ENCODE results near the gene CLN5. TPM values are rescaled to one million over a fixed set of nuclear protein-coding genes. Genes with fewer than 3 reads are reported as not detected.

CLN5 gene
- 10 to 100 TPM; 14.5 to 14.9 TPM for total RNA-seq

DNA sequence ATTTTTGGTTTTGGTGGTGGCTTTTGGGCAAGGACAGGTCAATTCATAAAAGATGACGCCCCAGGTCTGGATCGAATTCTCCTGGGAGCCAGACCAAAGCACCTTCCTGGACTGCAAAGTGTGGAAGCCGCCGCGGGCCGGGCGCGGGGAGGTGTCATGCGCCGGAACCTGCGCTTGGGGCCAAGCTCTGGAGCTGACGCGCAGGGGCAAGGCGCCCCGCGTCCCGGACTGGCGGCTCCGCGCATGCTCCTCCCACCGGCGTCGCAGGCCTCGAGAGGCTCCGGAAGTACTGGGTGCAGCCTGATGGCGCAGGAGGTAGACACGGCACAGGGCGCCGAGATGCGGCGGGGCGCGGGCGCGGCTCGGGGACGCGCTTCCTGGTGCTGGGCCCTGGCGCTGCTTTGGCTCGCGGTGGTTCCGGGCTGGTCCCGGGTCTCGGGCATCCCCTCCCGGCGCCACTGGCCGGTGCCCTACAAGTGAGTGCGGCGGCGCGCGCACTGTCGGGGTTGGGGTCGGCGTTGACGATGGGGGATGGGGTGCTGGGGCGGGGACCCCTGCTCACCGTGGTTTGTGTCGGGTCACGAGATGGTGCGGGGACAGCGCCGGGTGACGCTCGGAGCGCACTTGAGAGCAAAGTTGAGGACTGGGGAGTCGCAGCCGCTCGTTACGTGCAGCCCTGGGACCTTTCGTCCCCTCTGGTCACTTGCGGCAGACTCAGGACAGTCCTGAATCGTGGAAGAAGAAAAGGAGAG is at the start of gene CLN5:
Gene CLN5, plus strand, starts transcription at position 286 of the 752 bp plus-strand sequence. Its CDS starts 18 bp downstream, at position 304.
- no peaks in the 10 kb centered on the region for H3K9me3 Mint-ChIP-seq (ENCODE audit: low read depth)
- peaks cover 36% of the 10 kb centered on the region for H3K4me1 Mint-ChIP-seq
- H3K27ac Mint-ChIP-seq, result peak within 1 kb of the TSS; percentile 99
- H3K27me3 Mint-ChIP-seq, result peaks cover 3% of the 10 kb centered on the region
- intact Hi-C loops (cut with DNase I, micrococcal nuclease), result loop anchor here (1.0 to 5.0 kb wide), 12 partner anchors 17 to 1665 kb away; partner anchors contain the start of genes FBXL3 (in 2 of the 2), KCTD12 (in 2 of the 2), MYCBP2 (in 2 of the 2) and SLAIN1 (in 2 of the 2)
- H3K36me3 Mint-ChIP-seq (ENCODE audit: low read depth), result peaks cover 20% of the 10 kb centered on the region
- DNase-seq (peak; percentile 97), ATAC-seq (peak; percentile 93)
- H3K4me3 Mint-ChIP-seq, result peak within 1 kb of the TSS; percentile 97
- ChIA-PET POLR2A (interaction anchor here (0.6 to 1.9 kb wide), 5 partner anchors 10 to 108 kb away, joined by 3 to 10 read pairs (median 4); partner anchors contain the start of gene FBXL3), CTCF (interaction anchor here (1.0 to 4.0 kb wide), 5 partner anchors 10 to 25 kb away, joined by 3 to 29 read pairs (median 11); no protein-coding TSS in a partner anchor)

DNA sequence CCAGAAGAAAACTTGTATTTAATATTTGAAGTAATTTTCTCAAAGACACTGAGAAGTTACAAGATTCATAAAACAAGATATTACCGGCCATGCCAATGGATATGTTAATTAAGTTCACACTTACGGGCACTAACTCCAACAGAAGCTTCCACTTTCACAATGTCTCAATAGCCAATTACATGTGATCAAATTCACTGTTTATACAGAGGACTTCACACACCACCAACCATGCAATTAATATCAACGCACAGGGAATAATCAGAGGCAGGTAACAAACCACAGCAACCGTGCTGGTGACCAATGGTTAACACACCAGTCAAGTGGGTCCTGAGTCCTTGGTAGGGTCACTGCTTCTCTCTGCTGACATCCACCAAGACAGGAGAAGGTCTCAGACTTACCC is 49.5 kb upstream of the CLN5 start:
- Mint-ChIP-seq H3K27ac (no peak overlapping the region), H3K4me3 (no peak overlapping the region), H3K9me3 (ENCODE audit: low read depth) (no peaks in the 10 kb centered on the region), H3K4me1 (no peaks in the 10 kb centered on the region), H3K27me3 (no peaks in the 10 kb centered on the region), H3K36me3 (ENCODE audit: low read depth) (no peaks in the 10 kb centered on the region)
- DNase-seq, result no peak
- CTCF ChIA-PET, result interaction anchor here (1.3 kb wide), 1 partner anchor 38 kb away, joined by 3 read pairs; no protein-coding TSS in a partner anchor
- no peak for ATAC-seq
- POLR2A ChIA-PET, result no interaction called here
- intact Hi-C loops (cut with DNase I, micrococcal nuclease), result no loop called here

GRCh38 chr13:76943646-76944045 is 48.2 kb upstream of the CLN5 start:
- Mint-ChIP-seq H3K36me3 (ENCODE audit: low read depth) (no peaks in the 10 kb centered on the region), H3K9me3 (ENCODE audit: low read depth) (no peaks in the 10 kb centered on the region), H3K27me3 (no peaks in the 10 kb centered on the region), H3K4me3 (no peak overlapping the region), H3K27ac (no peak overlapping the region), H3K4me1 (no peaks in the 10 kb centered on the region)
- ChIA-PET CTCF (no interaction called here), POLR2A (no interaction called here)
- ATAC-seq (no peak), DNase-seq (no peak)
- intact Hi-C loops (cut with DNase I, micrococcal nuclease), result no loop called here

GRCh38 chr13:76944456-76944855 is 47.4 kb upstream of the CLN5 start:
- no peak for DNase-seq
- no peaks in the 10 kb centered on the region for H3K9me3 Mint-ChIP-seq (ENCODE audit: low read depth)
- intact Hi-C loops (cut with DNase I, micrococcal nuclease), result no loop called here
- CTCF ChIA-PET, result interaction anchor here (0.7 kb wide), 1 partner anchor 34 kb away, joined by 3 read pairs; no protein-coding TSS in a partner anchor
- H3K4me3 Mint-ChIP-seq, result no peak overlapping the region
- H3K27me3 Mint-ChIP-seq, result no peaks in the 10 kb centered on the region
- no peak overlapping the region for H3K27ac Mint-ChIP-seq
- H3K36me3 Mint-ChIP-seq (ENCODE audit: low read depth), result no peaks in the 10 kb centered on the region
- POLR2A ChIA-PET, result no interaction called here
- H3K4me1 Mint-ChIP-seq, result no peaks in the 10 kb centered on the region
- no peak for ATAC-seq

DNA sequence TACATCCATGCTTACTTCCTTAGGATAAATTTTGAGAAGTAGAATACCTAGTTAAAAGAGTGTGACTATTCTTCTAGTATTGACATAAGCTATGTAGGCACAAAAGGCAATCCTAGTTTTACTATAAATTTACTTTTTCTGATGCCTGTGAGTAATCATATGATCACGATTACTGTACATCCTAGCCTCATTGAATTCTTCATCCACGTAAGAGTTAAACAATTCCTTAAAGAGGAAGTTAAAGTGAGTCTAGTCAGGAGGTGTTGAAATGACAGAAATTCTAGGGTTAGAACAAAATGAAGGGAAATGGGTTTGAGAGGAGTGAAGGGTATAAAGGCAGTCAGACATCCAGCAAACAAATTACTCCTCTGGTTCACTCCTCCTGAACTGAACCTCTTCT is 43.7 kb upstream of the CLN5 start, which contains the start of gene ACOD1:
Gene ACOD1, plus strand, starts transcription at position 363 of the 400 bp plus-strand sequence. CDS start 48 bp downstream, outside the sequence.
- DNase-seq, result no peak
- no peaks in the 10 kb centered on the region for H3K36me3 Mint-ChIP-seq (ENCODE audit: low read depth)
- H3K27me3 Mint-ChIP-seq, result peaks cover 8% of the 10 kb centered on the region
- no peak within 1 kb of the TSS for H3K27ac Mint-ChIP-seq
- no peaks in the 10 kb centered on the region for H3K4me1 Mint-ChIP-seq
- ATAC-seq, result no peak
- intact Hi-C loops (cut with DNase I, micrococcal nuclease), result no loop called here
- ChIA-PET CTCF (no interaction called here), POLR2A (no interaction called here)
- no peaks in the 10 kb centered on the region for H3K9me3 Mint-ChIP-seq (ENCODE audit: low read depth)
- no peak within 1 kb of the TSS for H3K4me3 Mint-ChIP-seq

GRCh38 chr13:76950101-76950500 is 41.8 kb upstream of the CLN5 start:
- CTCF ChIA-PET, result no interaction called here
- intact Hi-C loops (cut with DNase I, micrococcal nuclease), result no loop called here
- Mint-ChIP-seq H3K9me3 (ENCODE audit: low read depth) (no peaks in the 10 kb centered on the region), H3K36me3 (ENCODE audit: low read depth) (no peaks in the 10 kb centered on the region), H3K27me3 (peaks cover 11% of the 10 kb centered on the region), H3K4me3 (no peak overlapping the region), H3K27ac (no peak overlapping the region), H3K4me1 (no peaks in the 10 kb centered on the region)
- ATAC-seq (no peak), DNase-seq (no peak)
- POLR2A ChIA-PET, result no interaction called here

- Mint-ChIP-seq H3K27me3 (peaks cover 11% of the 10 kb centered on the region), H3K27ac (no peak overlapping the region), H3K9me3 (ENCODE audit: low read depth) (peaks cover under 1% of the 10 kb centered on the region), H3K4me3 (no peak overlapping the region), H3K4me1 (no peaks in the 10 kb centered on the region), H3K36me3 (ENCODE audit: low read depth) (no peaks in the 10 kb centered on the region)
- intact Hi-C loops (cut with DNase I, micrococcal nuclease), result no loop called here
- ChIA-PET CTCF (interaction anchor here (1.0 kb wide), 1 partner anchor 22 kb away, joined by 3 read pairs; no protein-coding TSS in a partner anchor), POLR2A (no interaction called here)
- ATAC-seq (no peak), DNase-seq (no peak)
These were observed 37.9 kb upstream of the CLN5 start for GRCh38 chr13:76953968-76954367.

- Mint-ChIP-seq H3K27ac (no peak overlapping the region), H3K36me3 (ENCODE audit: low read depth) (no peaks in the 10 kb centered on the region), H3K4me1 (no peaks in the 10 kb centered on the region), H3K9me3 (ENCODE audit: low read depth) (peaks cover 4% of the 10 kb centered on the region), H3K27me3 (peaks cover 11% of the 10 kb centered on the region), H3K4me3 (no peak overlapping the region)
- ChIA-PET CTCF (interaction anchor here (0.6 to 1.9 kb wide), 4 partner anchors 22 to 137 kb away, joined by 3 to 5 read pairs (median 3); no protein-coding TSS in a partner anchor), POLR2A (no interaction called here)
- intact Hi-C loops (cut with DNase I, micrococcal nuclease), result no loop called here
- DNase-seq (no peak), ATAC-seq (no peak)
These were observed 37.3 kb upstream of the CLN5 start for GRCh38 chr13:76954538-76954937.

- ChIA-PET CTCF (interaction anchor here (0.6 to 1.9 kb wide), 6 partner anchors 21 to 138 kb away, joined by 3 to 5 read pairs (median 3); no protein-coding TSS in a partner anchor), POLR2A (no interaction called here)
- H3K36me3 Mint-ChIP-seq (ENCODE audit: low read depth), result peaks cover under 1% of the 10 kb centered on the region
- no peak overlapping the region for H3K27ac Mint-ChIP-seq
- H3K4me1 Mint-ChIP-seq, result no peaks in the 10 kb centered on the region
- intact Hi-C loops (cut with DNase I, micrococcal nuclease), result no loop called here
- ATAC-seq (no peak), DNase-seq (no peak)
- peaks cover 11% of the 10 kb centered on the region for H3K27me3 Mint-ChIP-seq
- no peak overlapping the region for H3K4me3 Mint-ChIP-seq
- peaks cover 5% of the 10 kb centered on the region for H3K9me3 Mint-ChIP-seq (ENCODE audit: low read depth)
These were observed 36.7 kb upstream of the CLN5 start for GRCh38 chr13:76955193-76955592.

GRCh38 chr13:76955661-76956060 is 36.2 kb upstream of the CLN5 start:
- intact Hi-C loops (cut with DNase I, micrococcal nuclease), result no loop called here
- CTCF ChIA-PET, result interaction anchor here (0.6 to 1.9 kb wide), 6 partner anchors 19 to 138 kb away, joined by 3 to 7 read pairs (median 4); no protein-coding TSS in a partner anchor
- H3K27ac Mint-ChIP-seq, result no peak overlapping the region
- H3K4me3 Mint-ChIP-seq, result no peak overlapping the region
- H3K36me3 Mint-ChIP-seq (ENCODE audit: low read depth), result peaks cover 3% of the 10 kb centered on the region
- POLR2A ChIA-PET, result no interaction called here
- H3K9me3 Mint-ChIP-seq (ENCODE audit: low read depth), result peaks cover 10% of the 10 kb centered on the region
- H3K4me1 Mint-ChIP-seq, result no peaks in the 10 kb centered on the region
- DNase-seq (no peak), ATAC-seq (no peak)
- H3K27me3 Mint-ChIP-seq, result peaks cover 9% of the 10 kb centered on the region

DNA sequence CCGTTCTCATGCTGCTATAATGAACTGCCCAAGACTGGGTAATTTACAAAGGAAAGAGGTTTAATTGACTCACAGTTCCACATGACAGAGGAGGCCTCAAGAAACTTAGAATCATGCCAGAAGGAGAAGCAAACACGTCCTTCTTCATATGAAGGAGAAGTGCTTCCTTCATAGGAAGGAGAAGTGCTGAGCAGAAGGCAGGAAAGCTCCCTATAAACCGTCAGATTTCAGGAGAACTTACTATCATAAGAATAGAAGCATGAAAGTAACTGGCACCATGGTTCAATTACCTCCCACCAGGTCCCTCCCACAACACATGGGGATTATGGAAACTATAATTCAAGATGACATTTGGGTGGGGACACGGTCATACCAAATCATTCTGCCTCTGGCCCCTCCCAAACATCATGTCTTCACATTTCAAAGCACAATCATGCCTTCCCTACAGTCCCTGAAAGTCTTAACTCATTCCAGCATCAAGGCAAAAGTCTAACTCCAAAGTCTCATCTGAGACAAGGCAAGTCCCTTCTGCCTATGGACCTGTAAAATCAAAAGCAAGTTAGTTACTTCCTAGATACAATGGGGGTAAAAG is 32.9 kb upstream of the CLN5 start:
- POLR2A ChIA-PET, result no interaction called here
- Mint-ChIP-seq H3K27me3 (peaks cover 2% of the 10 kb centered on the region), H3K9me3 (ENCODE audit: low read depth) (peaks cover 16% of the 10 kb centered on the region), H3K4me1 (no peaks in the 10 kb centered on the region), H3K36me3 (ENCODE audit: low read depth) (peaks cover 3% of the 10 kb centered on the region), H3K27ac (no peak overlapping the region), H3K4me3 (no peak overlapping the region)
- DNase-seq (no peak), ATAC-seq (no peak)
- CTCF ChIA-PET, result interaction anchor here (0.6 kb wide), 1 partner anchor 21 kb away, joined by 4 read pairs; no protein-coding TSS in a partner anchor
- intact Hi-C loops (cut with DNase I, micrococcal nuclease), result no loop called here
